K562 (cell line): Measurements from ENCODE around the gene MAML3. TPM values are rescaled to one million over a fixed set of nuclear protein-coding genes. Genes with fewer than 3 reads are reported as not detected.

Experiments
- ATAC-seq: fragments of 200-7000 bp; cut with Tn5 transposase; 3 replicates; pipeline ENCODE4 v1.9.1; 2020; ENCODE audit warnings: moderate library complexity
- BruUV-seq: library from RNA; stranded (reverse); fragments of 400-500 nt; replicated peaks from 2 replicates; lab custom pipeline; 2021; lab: Mats Ljungman, UMichigan
- CTCF ChIA-PET: fragments of 300-600 bp; formaldehyde crosslinking; extraction: SDS; loops from one replicate; lab custom pipeline; 2021; ENCODE audit warnings: low intra/inter-chr PET ratio; lab: Yijun Ruan, JAX
- POLR2A ChIA-PET: fragments of 300-600, 350-650 bp; sonication (Branson Sonifier 250); formaldehyde crosslinking; extraction: SDS; loops from one replicate; lab custom pipeline; 2021; ENCODE audit warnings: antibody characterized with exemption, inconsistent platforms; lab: Yijun Ruan, JAX
- DNase-seq, 4 experiments: peaks; one replicate each; pipeline versions ENCODE4 v3.0.0 to v3.0.0-alpha.2; 2011 to 2018; ENCODE audit warnings: low spot score in 3 of 4, mixed read lengths in 3 of 4; ENCODE audit errors: extremely low read depth in 1 of 4
- FAIRE-seq: peaks from 2 replicates; lab custom pipeline; 2011; peaks lifted over from hg19 to GRCh38; lab: Jason Lieb, UNC
- H2AFZ ChIP-seq: 2 replicates; pipeline ENCODE4 v1.6.0; 2011; ENCODE audit warnings: low read depth, low read length, control low read depth, inconsistent platforms
- H3K27ac ChIP-seq: fragments of 200-600 bp; 3 replicates; pipeline ENCODE4 v1.8.0; 2011; ENCODE audit warnings: low read depth, mild to moderate bottlenecking, control low read depth, inconsistent platforms, low read length, moderate library complexity, mixed read lengths; ENCODE audit errors: extremely low read depth
- H3K27me3 ChIP-seq, 2 experiments: fragments of 300-600 bp in 1 of 2; 2 replicates in 1 of 2; 3 replicates in 1 of 2; pipeline versions ENCODE4 v1.6.0 to v1.8.0; 2011; ENCODE audit warnings: inconsistent platforms in 2 of 2, low read length in 2 of 2, mild to moderate bottlenecking in 1 of 2, mixed read lengths in 1 of 2, moderate library complexity in 1 of 2; ENCODE audit not compliant: control insufficient read depth in 2 of 2, insufficient read depth in 2 of 2
- H3K36me3 ChIP-seq: fragments of 300-600 bp; 3 replicates; pipeline ENCODE4 v1.8.0; 2011; ENCODE audit warnings: mild to moderate bottlenecking, low read length, inconsistent platforms; ENCODE audit not compliant: control insufficient read depth, insufficient read depth
- H3K4me1 ChIP-seq, 2 experiments: fragments of 200-600 bp in 1 of 2; replicated peaks in 1 of 2; 2 replicates in 1 of 2; 3 replicates in 1 of 2; pipeline versions ENCODE4 v1.5.1 to v1.8.0; 2011; ENCODE audit warnings: inconsistent platforms in 2 of 2, low read length in 2 of 2, mild to moderate bottlenecking in 1 of 2, mixed read lengths in 1 of 2, moderate library complexity in 1 of 2; ENCODE audit not compliant: control insufficient read depth in 2 of 2, insufficient read depth in 2 of 2
- H3K4me2 ChIP-seq: 2 replicates; pipeline ENCODE4 v1.6.1; 2011; ENCODE audit warnings: low read length, control low read depth, inconsistent platforms, mixed read lengths; ENCODE audit not compliant: insufficient read depth
- H3K4me3 ChIP-seq: fragments of 200-600 bp; sonication (generic), shearing (Covaris generic); 2 replicates; pipeline ENCODE4 v1.5.1; 2016; ENCODE audit warnings: control low read depth, inconsistent platforms
- H3K79me2 ChIP-seq: fragments of 200-600 bp; 3 replicates; pipeline ENCODE4 v1.8.0; 2011; ENCODE audit warnings: low read length, inconsistent platforms; ENCODE audit not compliant: control insufficient read depth, insufficient read depth
- H3K9ac ChIP-seq, 2 experiments: 2 replicates each; pipeline versions ENCODE4 v1.6.0 to v1.6.1; 2011; ENCODE audit warnings: low read depth in 2 of 2, low read length in 2 of 2, control low read depth in 1 of 2, inconsistent platforms in 1 of 2, mild to moderate bottlenecking in 1 of 2, mixed read lengths in 1 of 2; ENCODE audit not compliant: insufficient read depth in 1 of 2
- H3K9me1 ChIP-seq: one replicate; pipeline ENCODE4 v1.6.0; 2011; ENCODE audit warnings: inconsistent platforms, mild to moderate bottlenecking, low read length, moderate library complexity; ENCODE audit not compliant: control insufficient read depth, insufficient read depth
- H3K9me3 ChIP-seq: replicated peaks from 2 replicates; pipeline ENCODE4 v1.5.1; 2011; ENCODE audit warnings: low read depth, low read length, inconsistent platforms; ENCODE audit not compliant: control insufficient read depth, insufficient read depth
- H4K20me1 ChIP-seq: replicated peaks from 2 replicates; pipeline ENCODE4 v1.6.1; 2011; ENCODE audit warnings: low read length, inconsistent platforms, mixed read lengths; ENCODE audit not compliant: control insufficient read depth, insufficient read depth
- BCOR ChIP-seq: fragments of 450-650 bp; IDR thresholded peaks from 2 replicates; pipeline ENCODE4 v1.6.1; 2016
- DDX20 ChIP-seq: fragments of 450-650 bp; IDR thresholded peaks from 2 replicates; pipeline ENCODE4 v1.6.1; 2016; ENCODE audit warnings: missing genetic modification characterization, low read depth, mild to moderate bottlenecking, missing compliant biosample characterization, moderate library complexity
- HNRNPL ChIP-seq: fragments of 200-400 bp; formaldehyde crosslinking; IDR thresholded peaks from 2 replicates; pipeline ENCODE4 v1.6.1; 2017; ENCODE audit warnings: low read depth, mild to moderate bottlenecking, low read length
- KLF6 ChIP-seq: fragments of 250-450 bp; sonication (Bioruptor Pico); IDR thresholded peaks from 2 replicates; pipeline ENCODE4 v1.4.0; 2020; ENCODE audit warnings: mild to moderate bottlenecking, moderate library complexity, borderline replicate concordance
- MTA3 ChIP-seq: fragments of 450-650 bp; formaldehyde crosslinking; IDR thresholded peaks from 2 replicates; pipeline ENCODE4 v1.6.1; 2017; ENCODE audit warnings: mild to moderate bottlenecking, borderline replicate concordance
- NR2C1 ChIP-seq, 2 experiments: fragments of 450-650 bp; IDR thresholded peaks; 2 replicates each; pipeline ENCODE4 v1.6.1; 2017; ENCODE audit warnings: mild to moderate bottlenecking in 2 of 2, antibody characterized with exemption in 1 of 2, inconsistent platforms in 1 of 2, missing compliant biosample characterization in 1 of 2, missing genetic modification characterization in 1 of 2
- NR4A1 ChIP-seq, 2 experiments: fragments of 250-450 bp in 1 of 2; fragments of 450-650 bp in 1 of 2; sonication (Bioruptor Pico) in 1 of 2; IDR thresholded peaks; 2 replicates each; pipeline versions ENCODE4 v1.4.0 to v1.6.1; 2016 to 2020; ENCODE audit warnings: mild to moderate bottlenecking in 2 of 2, missing compliant biosample characterization in 1 of 2, missing genetic modification characterization in 1 of 2, moderate library complexity in 1 of 2
- PRPF4 ChIP-seq: fragments of 200-400 bp; formaldehyde crosslinking; IDR thresholded peaks from one replicate; pipeline ENCODE4 v1.6.1; 2017; ENCODE audit warnings: low read length, low read depth, mild to moderate bottlenecking; ENCODE audit not compliant: insufficient read depth, poor library complexity, severe bottlenecking
- RBM25 ChIP-seq: fragments of 200-400 bp; formaldehyde crosslinking; IDR thresholded peaks from 2 replicates; pipeline ENCODE4 v1.6.1; 2018; ENCODE audit warnings: low read length, low read depth, moderate library complexity; ENCODE audit not compliant: severe bottlenecking
- SETDB1 ChIP-seq: IDR thresholded peaks from one replicate; pipeline ENCODE4 v1.6.1; 2012; ENCODE audit warnings: low read length, control low read depth, inconsistent platforms
- TBL1XR1 ChIP-seq, 2 experiments: IDR thresholded peaks; 2 replicates each; pipeline ENCODE4 v1.6.1; 2012; ENCODE audit warnings: improper control_type of control experiment in 2 of 2, low read length in 2 of 2, mild to moderate bottlenecking in 1 of 2
- YBX1 ChIP-seq: fragments of 450-650 bp; IDR thresholded peaks from 2 replicates; pipeline ENCODE4 v1.7.1; 2016; ENCODE audit warnings: mild to moderate bottlenecking
- ZFPM2 ChIP-seq: fragments of 250-450 bp; sonication (Bioruptor Pico); IDR thresholded peaks from 2 replicates; pipeline ENCODE4 v1.5.1; 2022; ENCODE audit warnings: mild to moderate bottlenecking
- ZNF436 ChIP-seq: fragments of 250-450, 450-650 bp; sonication (Bioruptor Pico); formaldehyde crosslinking; IDR thresholded peaks from 2 replicates; pipeline ENCODE4 v1.7.0; 2020; ENCODE audit warnings: mild to moderate bottlenecking
- ZNF445 ChIP-seq: fragments of 250-450 bp; sonication (Bioruptor Pico); IDR thresholded peaks from 2 replicates; pipeline ENCODE4 v1.4.0; 2020; ENCODE audit warnings: low read depth, mild to moderate bottlenecking, moderate library complexity
- ZNF766 ChIP-seq: fragments of 200-800 bp; sonication (Bioruptor generic); conservative IDR thresholded peaks from 2 replicates; pipeline ENCODE4 v1.6.1; 2016; ENCODE audit warnings: missing genetic modification characterization, missing compliant biosample characterization
- ZNF77 ChIP-seq: fragments of 250-450 bp; sonication (Bioruptor Pico); IDR thresholded peaks from 2 replicates; pipeline ENCODE4 v1.5.0; 2020
- WGBS: fragments of 100-300 bp; shearing (Covaris generic); methylation state at CpG from one replicate; pipeline ENCODE4 v1.1.6; 2016; ENCODE audit warnings: low coverage, mixed read lengths; ENCODE audit not compliant: insufficient coverage; ENCODE audit errors: missing lambda C conversion rate; 5-methylcytosine and 5-hydroxymethylcytosine counted together
- in situ Hi-C: fragments of 300-500 bp; cut with MboI; formaldehyde crosslinking; loops from 4 replicates; pipeline ENCODE4 v1.15.0; 2018; ENCODE audit warnings: inconsistent platforms, mixed read lengths
- intact Hi-C: fragments of 100-400 bp; cut with micrococcal nuclease; formaldehyde crosslinking; loops from 2 replicates; pipeline ENCODE4 v1.14.2; 2022
- polyA plus RNA-seq, 8 experiments: library from polyadenylated mRNA; depleted of rRNA in 4 of 8; stranded (reverse) in 5 of 8; unstranded in 3 of 8; fragments of >200 nt; fragmentation: Nextera tagmentation in 2 of 8; fragmentation: Illumina TruSeq in 1 of 8; extraction: Ambion mirVana in 2 of 8; extraction: Trizol in 1 of 8; gene quantifications; 2 replicates each; pipeline versions ENCODE4 v1.2.1 to v1.2.3, GENCODE V29; 2011 to 2014; ENCODE audit warnings: inconsistent platforms in 1 of 8, missing spikeins in 1 of 8
- total RNA-seq, 7 experiments: library from RNA; depleted of rRNA in 6 of 7; stranded (reverse); fragments of >200 nt in 6 of 7; fragmentation: Illumina TruSeq in 2 of 7; extraction: Trizol in 2 of 7; gene quantifications; 2 replicates each; pipeline versions ENCODE4 v1.2.1 to v1.2.3, GENCODE V29; 2011 to 2021; ENCODE audit warnings: low replicate concordance in 1 of 7

The MAML3 gene
- total and polyA plus RNA-seq, 9 of the 15 experiments (the other 6 are each of a cell fraction or from before 2014, with no cell fraction given) = 0.01 to 0.55 (median 0.25) TPM

DNA sequence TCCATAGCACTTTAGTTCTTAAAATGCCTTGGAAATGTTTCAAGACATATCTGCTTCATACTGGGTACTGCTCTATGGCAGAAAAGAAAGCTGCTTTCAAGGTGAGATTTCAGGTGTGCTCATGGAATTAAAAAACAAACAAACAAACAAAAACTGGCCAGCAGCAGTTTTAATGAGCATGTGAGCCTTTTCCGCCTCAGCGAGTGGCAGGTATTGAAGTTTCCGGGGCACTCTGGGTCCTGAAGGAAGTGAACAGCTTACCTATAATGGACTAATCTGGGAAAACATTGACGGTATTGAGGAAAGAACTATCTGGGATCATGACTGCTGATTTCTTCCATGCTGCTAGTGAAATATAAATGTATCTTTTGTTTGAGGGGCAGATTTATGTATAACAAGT, 194.6 kb downstream of the MAML3 start:
- Histone ChIP-seq H3K79me2 (no peaks in the 10 kb centered on the region), H3K9ac (no peak overlapping the region), H3K4me3 (no peak overlapping the region), H3K27ac (no peak overlapping the region), H3K27me3 (no peaks in the 10 kb centered on the region; a peak in 1 of 5 replicates), H3K4me2 (no peak overlapping the region), H3K9me1 (no peaks in the 10 kb centered on the region), H4K20me1 (no peaks in the 10 kb centered on the region), H3K36me3 (no peaks in the 10 kb centered on the region), H2AFZ (no peak overlapping the region)
- WGBS = 0% methylated on average over 4 of the region's 4 CpGs
- DNase-seq (no peak), ATAC-seq (no peak)
- ChIA-PET CTCF (no interaction called here), POLR2A (interaction anchor here (0.6 kb wide), 1 partner anchor 288 kb away, joined by 3 read pairs; no protein-coding TSS in a partner anchor)
- in situ Hi-C loops = no loop called here
- intact Hi-C loops = no loop called here
- no peak for TF ChIP-seq BCOR
- TF ChIP-seq SETDB1 = no peak
- no peak for TF ChIP-seq YBX1
- TF ChIP-seq ZFPM2 (CRISPR knock-in tag) = no peak
- TF ChIP-seq NR2C1 (IDR thresholded peaks at IDR 0.05) = no peak
- no peak for TF ChIP-seq NR2C1 (tag; IDR thresholded peaks at IDR 0.05)
- TF ChIP-seq KLF6 (CRISPR knock-in tag) = no peak
- no peak for TF ChIP-seq HNRNPL
- no peak for TF ChIP-seq RBM25
- no peak for TF ChIP-seq ZNF766 (CRISPR knock-in tag)
- TF ChIP-seq ZNF445 (CRISPR knock-in tag) = no peak
- TF ChIP-seq NR4A1 (CRISPR knock-in tag; IDR thresholded peaks at IDR 0.05) = no peak
- TF ChIP-seq NR4A1 (tag; IDR thresholded peaks at IDR 0.05) = no peak
- TF ChIP-seq MTA3 = no peak
- TF ChIP-seq TBL1XR1 (IDR thresholded peaks at IDR 0.05; ENCODE audit: low read length in 2 of 2) = no peak
- TF ChIP-seq PRPF4 = no peak
- TF ChIP-seq DDX20 = no peak
- no peak for TF ChIP-seq ZNF77 (CRISPR knock-in tag)
- TF ChIP-seq ZNF436 (CRISPR knock-in tag) = no peak
- TF ChIP-seq, all 486 proteins: peak for 0
- no peak for FAIRE-seq
- Histone ChIP-seq H3K9me3 (no peaks in the 10 kb centered on the region), H3K4me1 (no peaks in the 10 kb centered on the region)
- no TSS peak for BruUV-seq
